GM21528 (cell line): ENCODE results near the gene ZNF558.
"Not testable (repeated sequence)": the region's sequence is repeated elsewhere in the genome, so short reads cannot be mapped to it uniquely, and the experiment has no call there.

ENCODE experiments used
- ATAC-seq: cut with Tn5 transposase; IDR thresholded peaks from one replicate; pipeline ENCODE4 v1.9.1; 2021; ENCODE audit warnings: mild to moderate bottlenecking, moderate library complexity; ENCODE audit not compliant: unreplicated experiment, low FRiP score

The ZNF558 gene

DNA sequence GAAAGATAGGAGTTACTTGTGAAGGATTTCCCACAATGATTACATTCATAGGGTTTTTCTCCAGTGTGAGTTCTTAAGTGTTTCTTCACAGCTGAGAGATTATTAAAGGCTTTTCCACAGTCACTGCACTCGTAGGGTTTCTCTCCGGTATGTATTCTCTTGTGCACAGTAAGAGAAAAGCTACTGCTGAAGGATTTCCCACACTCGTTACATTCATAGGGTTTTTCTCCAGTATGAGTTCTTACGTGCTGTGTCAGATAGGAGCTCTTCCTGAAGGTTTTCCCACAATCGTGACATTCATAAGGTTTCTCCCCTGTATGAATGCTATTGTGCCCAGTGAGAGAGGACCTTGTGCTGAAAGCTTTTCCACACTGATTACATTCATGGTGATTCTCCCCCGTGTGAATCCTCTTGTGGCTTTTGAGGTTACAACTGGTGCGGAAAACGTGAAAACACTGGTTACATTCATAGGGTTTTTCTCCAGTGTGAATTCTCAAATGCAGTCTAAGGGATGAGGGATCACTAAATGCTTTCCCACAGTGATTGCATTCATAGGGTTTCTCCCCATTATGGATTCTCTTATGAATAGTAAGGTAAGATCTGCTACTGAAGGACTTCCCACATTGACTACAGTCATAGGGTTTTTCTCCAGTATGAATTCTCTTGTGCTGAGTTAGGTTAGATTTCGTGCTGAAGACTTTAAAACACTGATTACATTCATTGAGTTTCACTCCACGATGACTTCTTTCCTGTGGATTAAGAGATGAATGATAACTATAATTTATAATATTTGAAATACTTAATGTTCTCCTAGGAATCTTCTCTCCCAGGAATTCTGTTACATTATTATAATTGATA is 20.6 kb downstream of the ZNF558 start:
- no peak for ATAC-seq

DNA sequence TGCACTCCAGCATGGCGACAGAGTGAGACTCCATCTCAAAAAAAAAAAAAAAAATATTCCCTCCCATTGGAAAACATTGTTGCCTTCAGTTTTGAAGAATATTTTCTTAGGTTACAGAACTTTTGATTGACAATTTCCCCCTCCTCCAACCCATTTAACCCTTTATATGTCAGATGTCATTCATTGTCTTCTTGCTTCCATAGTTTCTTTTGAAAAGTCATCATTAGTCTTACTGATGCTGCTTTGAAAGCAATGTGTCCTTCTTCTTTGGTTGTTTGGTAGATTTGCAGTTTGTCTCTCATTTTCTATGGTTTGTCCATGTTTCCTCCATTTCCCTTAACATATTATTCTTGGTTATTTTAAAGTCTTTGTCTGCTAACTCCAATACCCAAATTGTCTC is 25.4 kb downstream of the ZNF558 start:
- ATAC-seq, result no peak

DNA sequence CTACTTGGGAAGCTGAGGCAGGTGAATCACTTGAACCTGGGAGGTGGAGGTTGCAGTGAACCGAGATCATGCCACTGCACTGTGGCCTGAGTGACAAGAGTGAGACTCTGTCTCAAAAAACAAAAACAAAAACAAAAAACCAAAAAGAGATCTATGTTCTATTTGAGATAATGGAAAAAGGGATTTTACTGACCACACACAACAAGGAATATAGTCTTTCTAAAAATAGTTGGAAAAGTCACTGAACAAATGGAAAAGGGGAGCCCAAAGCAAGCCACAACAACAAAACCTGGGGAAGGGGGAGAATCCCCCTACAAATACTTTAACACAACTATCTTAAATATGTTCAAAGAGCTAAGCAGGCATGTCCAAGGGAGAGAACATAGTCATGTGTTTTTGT is 37.3 kb downstream of the ZNF558 start:
- ATAC-seq, result no peak

DNA sequence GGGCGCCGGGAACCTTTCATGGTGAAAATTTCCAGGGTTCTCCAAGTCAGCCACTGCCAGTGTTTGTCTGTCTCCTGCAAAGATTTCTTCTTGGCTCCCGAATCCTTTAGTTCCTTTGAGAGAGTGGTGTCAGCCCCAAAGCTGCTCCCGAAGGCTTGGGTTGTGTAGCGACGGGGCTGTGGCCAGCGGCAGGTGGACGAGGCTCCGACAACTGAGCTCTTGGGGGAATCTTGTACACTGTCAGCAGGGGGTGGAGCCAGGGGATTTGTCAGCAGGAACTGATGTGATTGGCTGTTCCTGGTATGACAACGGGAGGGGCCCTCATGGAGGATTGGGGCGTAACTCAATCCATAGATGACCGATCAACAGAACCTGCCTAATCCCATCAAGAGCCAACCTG is 58.5 kb downstream of the ZNF558 start:
- ATAC-seq, result not testable (repeated sequence)

DNA sequence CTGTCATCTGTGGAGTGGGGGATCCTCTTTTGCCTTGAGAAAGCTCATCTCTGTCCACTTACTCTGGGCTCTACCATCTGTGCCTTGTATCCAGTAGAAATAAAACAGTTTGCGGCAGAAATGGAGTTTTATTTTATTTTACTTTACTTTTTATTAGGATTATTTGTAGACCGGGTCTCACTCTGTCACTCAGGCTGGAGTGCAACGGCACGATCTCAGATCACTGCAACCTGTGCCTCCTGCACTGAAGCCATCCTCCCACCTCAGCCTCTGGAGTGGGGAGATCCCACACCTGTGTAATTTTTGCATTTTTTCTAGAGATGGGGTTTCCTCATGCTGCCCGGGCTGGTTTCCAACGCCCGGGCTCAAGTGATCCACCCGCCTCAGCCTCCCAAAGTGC is 62.8 kb downstream of the ZNF558 start:
- not testable (repeated sequence) for ATAC-seq

DNA sequence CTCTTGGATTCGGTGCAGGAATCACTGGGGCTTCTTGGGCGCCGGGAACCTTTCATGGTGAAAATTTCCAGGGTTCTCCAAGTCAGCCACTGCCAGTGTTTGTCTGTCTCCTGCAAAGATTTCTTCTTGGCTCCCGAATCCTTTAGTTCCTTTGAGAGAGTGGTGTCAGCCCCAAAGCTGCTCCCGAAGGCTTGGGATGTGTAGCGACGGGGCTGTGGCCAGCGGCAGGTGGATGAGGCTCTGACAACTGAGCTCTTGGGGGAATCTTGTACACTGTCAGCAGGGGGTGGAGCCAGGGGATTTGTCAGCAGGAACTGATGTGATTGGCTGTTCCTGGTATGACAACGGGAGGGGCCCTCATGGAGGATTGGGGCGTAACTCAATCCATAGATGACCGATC is 64.8 kb downstream of the ZNF558 start:
- not testable (repeated sequence) for ATAC-seq
